ENCODE measurements around the gene FICD. TPM values are rescaled to one million over a fixed set of nuclear protein-coding genes. Genes with fewer than 3 reads are reported as not detected.

Gene FICD
- total RNA-seq, 1 donor from 2014 or later, result 4.2 TPM

GRCh38 chr12:108559007-108559655 is 44.1 kb downstream of the FICD start:
- Histone ChIP-seq H3K36me3 (peaks cover 5% of the 10 kb centered on the region), H3K27me3 (ENCODE audit: low read depth) (no peaks in the 10 kb centered on the region), H3K27ac (replicated peaks) (no peak overlapping the region), H3K4me3 (peak overlapping the region; percentile 89), H3K9me3 (replicated peaks) (no peaks in the 10 kb centered on the region), H3K4me1 (peaks cover 86% of the 10 kb centered on the region)
- intact Hi-C loops (cut with micrococcal nuclease), result no loop called here
- DNase-seq, result no peak
- no peak for TF ChIP-seq CTCF (IDR thresholded peaks at IDR 0.05; ENCODE audit: borderline replicate concordance)

GRCh38 chr12:108559748-108560147 is 44.7 kb downstream of the FICD start:
- no peak for DNase-seq
- Histone ChIP-seq H3K36me3 (peaks cover 11% of the 10 kb centered on the region), H3K9me3 (replicated peaks) (no peaks in the 10 kb centered on the region), H3K27me3 (ENCODE audit: low read depth) (no peaks in the 10 kb centered on the region), H3K4me3 (peak overlapping the region; percentile 89), H3K27ac (replicated peaks) (no peak overlapping the region), H3K4me1 (peaks cover 92% of the 10 kb centered on the region)
- no peak for TF ChIP-seq CTCF (IDR thresholded peaks at IDR 0.05; ENCODE audit: borderline replicate concordance)
- intact Hi-C loops (cut with micrococcal nuclease), result no loop called here

GRCh38 chr12:108560321-108560721 is 45.2 kb downstream of the FICD start:
- Histone ChIP-seq H3K4me1 (peaks cover 93% of the 10 kb centered on the region), H3K4me3 (peak overlapping the region; percentile 89)
- intact Hi-C loops (cut with micrococcal nuclease), result no loop called here

GRCh38 chr12:108560752-108561719 is 46.0 kb downstream of the FICD start, which contains the start of gene SART3:
Gene SART3 (minus strand): TSS chr12:108561173. CDS start chr12:108561154, 19 bp downstream.
- intact Hi-C loops (cut with micrococcal nuclease), result no loop called here
- no peak for TF ChIP-seq CTCF (IDR thresholded peaks at IDR 0.05; ENCODE audit: borderline replicate concordance)
- DNase-seq, result peak; percentile 82
- Histone ChIP-seq H3K9me3 (replicated peaks) (no peaks in the 10 kb centered on the region), H3K27me3 (ENCODE audit: low read depth) (no peaks in the 10 kb centered on the region), H3K4me1 (peaks cover 93% of the 10 kb centered on the region), H3K4me3 (peak within 1 kb of the TSS; percentile 89), H3K27ac (replicated peaks) (peak within 1 kb of the TSS; percentile 90), H3K36me3 (peaks cover 24% of the 10 kb centered on the region)

More at GRCh38 chr12:108560321-108560721, 45.2 kb downstream of the FICD start:
- no peak for DNase-seq
- H3K9me3 ChIP-seq (replicated peaks), result no peaks in the 10 kb centered on the region
- peaks cover 17% of the 10 kb centered on the region for H3K36me3 ChIP-seq
- no peak for TF ChIP-seq CTCF (IDR thresholded peaks at IDR 0.05; ENCODE audit: borderline replicate concordance)
- peak overlapping the region; percentile 90 for H3K27ac ChIP-seq (replicated peaks)
- no peaks in the 10 kb centered on the region for H3K27me3 ChIP-seq (ENCODE audit: low read depth)

- intact Hi-C loops (cut with micrococcal nuclease), result no loop called here
- TF ChIP-seq CTCF (IDR thresholded peaks at IDR 0.05; ENCODE audit: borderline replicate concordance), result no peak
- Histone ChIP-seq H3K9me3 (replicated peaks) (no peaks in the 10 kb centered on the region), H3K4me1 (peaks cover 93% of the 10 kb centered on the region), H3K27me3 (ENCODE audit: low read depth) (no peaks in the 10 kb centered on the region), H3K36me3 (peaks cover 31% of the 10 kb centered on the region), H3K4me3 (peak overlapping the region; percentile 89), H3K27ac (replicated peaks) (peak overlapping the region; percentile 90)
- DNase-seq, result no peak
Observed at GRCh38 chr12:108561852-108562347, 46.8 kb downstream of the FICD start.

Measured in left ventricle myocardium inferior (tissue), 1 donor.